HepG2 (cell line): ENCODE data around the gene APC2. TPM values are rescaled to one million over a fixed set of nuclear protein-coding genes. Genes with fewer than 3 reads are reported as not detected.
A peak's percentile ranks its signal among the peaks of the same experiment; 100 is the strongest.

Experiments used
- ARNT2 ChIP-seq: sonication (generic); formaldehyde crosslinking; IDR thresholded peaks from 2 replicates; pipeline ENCODE4 v1.8.0; 2022; ENCODE audit warnings: mild to moderate bottlenecking, low read depth, missing genetic modification reagents, moderate library complexity
- CENPT ChIP-seq: sonication (generic); formaldehyde crosslinking; IDR thresholded peaks from 2 replicates; pipeline ENCODE4 v1.8.0; 2022; ENCODE audit warnings: low read depth, mild to moderate bottlenecking, moderate library complexity, missing genetic modification reagents
- NR2C2 ChIP-seq: sonication (generic); formaldehyde crosslinking; IDR thresholded peaks from 2 replicates; pipeline ENCODE4 v1.4.0; 2020; ENCODE audit warnings: missing genetic modification reagents, mild to moderate bottlenecking, moderate library complexity, borderline replicate concordance
- PTBP1 ChIP-seq: fragments of 200-400 bp; formaldehyde crosslinking; IDR thresholded peaks from 2 replicates; pipeline ENCODE4 v1.6.1; 2018; ENCODE audit warnings: low read length, low read depth; ENCODE audit not compliant: poor library complexity, severe bottlenecking
- RAD21 ChIP-seq: fragments of 450-650 bp; formaldehyde crosslinking; IDR thresholded peaks from 2 replicates; pipeline ENCODE4 v1.5.0; 2020; ENCODE audit warnings: mild to moderate bottlenecking
- RCOR2 ChIP-seq: IDR thresholded peaks from 2 replicates; pipeline ENCODE4 v1.6.1; 2016; ENCODE audit warnings: missing biosample characterization, missing genetic modification reagents
- THAP11 ChIP-seq: IDR thresholded peaks from 2 replicates; pipeline ENCODE4 v1.6.1; 2016; ENCODE audit warnings: missing biosample characterization, missing genetic modification reagents
- ZFX ChIP-seq: sonication (generic); formaldehyde crosslinking; IDR thresholded peaks from 2 replicates; pipeline ENCODE4 v1.4.0; 2020; ENCODE audit warnings: mild to moderate bottlenecking, low read depth, missing genetic modification reagents, moderate library complexity
- ZNF615 ChIP-seq: sonication (generic); formaldehyde crosslinking; IDR thresholded peaks from 2 replicates; pipeline ENCODE4 v1.5.0; 2020; ENCODE audit warnings: mild to moderate bottlenecking, missing genetic modification reagents, borderline replicate concordance
- ZNF629 ChIP-seq: sonication (generic); formaldehyde crosslinking; conservative IDR thresholded peaks from 2 replicates; pipeline ENCODE4 v1.5.0; 2020; ENCODE audit warnings: missing genetic modification reagents
- polyA plus RNA-seq, 8 experiments: library from polyadenylated mRNA; depleted of rRNA in 3 of 8; stranded (reverse) in 7 of 8; unstranded in 1 of 8; fragments of >200 nt; fragmentation: Illumina TruSeq in 4 of 8; extraction: Trizol in 4 of 8; gene quantifications; 2 replicates each; pipeline versions ENCODE4 v1.2.1 to v1.2.3, GENCODE V29; 2011 to 2016; ENCODE audit warnings: low read depth in 4 of 8, missing spikeins in 1 of 8, mixed read lengths in 1 of 8; ENCODE audit not compliant: insufficient read depth in 1 of 8
- total RNA-seq, 5 experiments: library from RNA; depleted of rRNA; stranded (reverse); fragments of >200 nt; fragmentation: Illumina TruSeq; extraction: Trizol; gene quantifications; 2 replicates each; pipeline ENCODE4 v1.2.3, GENCODE V29; 2016; ENCODE audit warnings: low read depth in 1 of 5
- TF ChIP-seq, protein P1 (sequence below): IDR thresholded peaks from 2 replicates; pipeline ENCODE4 v1.4.0; 2020; ENCODE audit warnings: mild to moderate bottlenecking, missing genetic modification reagents
- TF ChIP-seq, protein P2 (sequence below): sonication (generic); formaldehyde crosslinking; IDR thresholded peaks from 2 replicates; pipeline ENCODE4 v1.4.0; 2020; ENCODE audit warnings: missing genetic modification reagents, low read depth, mild to moderate bottlenecking, borderline replicate concordance
- TF ChIP-seq, protein P3 (sequence below): sonication (generic); formaldehyde crosslinking; IDR thresholded peaks from 2 replicates; pipeline ENCODE4 v1.4.0; 2020; ENCODE audit warnings: mild to moderate bottlenecking, missing genetic modification reagents
- TF ChIP-seq, protein P4 (sequence below): sonication (generic); formaldehyde crosslinking; IDR thresholded peaks from 2 replicates; pipeline ENCODE4 v1.8.1; 2023; ENCODE audit warnings: mild to moderate bottlenecking, missing genetic modification reagents

Gene APC2
- total and polyA plus RNA-seq, 2 of the 13 experiments (the other 11 are each of a cell fraction or from before 2014, with no cell fraction given): 0.08 to 0.22 TPM

DNA sequence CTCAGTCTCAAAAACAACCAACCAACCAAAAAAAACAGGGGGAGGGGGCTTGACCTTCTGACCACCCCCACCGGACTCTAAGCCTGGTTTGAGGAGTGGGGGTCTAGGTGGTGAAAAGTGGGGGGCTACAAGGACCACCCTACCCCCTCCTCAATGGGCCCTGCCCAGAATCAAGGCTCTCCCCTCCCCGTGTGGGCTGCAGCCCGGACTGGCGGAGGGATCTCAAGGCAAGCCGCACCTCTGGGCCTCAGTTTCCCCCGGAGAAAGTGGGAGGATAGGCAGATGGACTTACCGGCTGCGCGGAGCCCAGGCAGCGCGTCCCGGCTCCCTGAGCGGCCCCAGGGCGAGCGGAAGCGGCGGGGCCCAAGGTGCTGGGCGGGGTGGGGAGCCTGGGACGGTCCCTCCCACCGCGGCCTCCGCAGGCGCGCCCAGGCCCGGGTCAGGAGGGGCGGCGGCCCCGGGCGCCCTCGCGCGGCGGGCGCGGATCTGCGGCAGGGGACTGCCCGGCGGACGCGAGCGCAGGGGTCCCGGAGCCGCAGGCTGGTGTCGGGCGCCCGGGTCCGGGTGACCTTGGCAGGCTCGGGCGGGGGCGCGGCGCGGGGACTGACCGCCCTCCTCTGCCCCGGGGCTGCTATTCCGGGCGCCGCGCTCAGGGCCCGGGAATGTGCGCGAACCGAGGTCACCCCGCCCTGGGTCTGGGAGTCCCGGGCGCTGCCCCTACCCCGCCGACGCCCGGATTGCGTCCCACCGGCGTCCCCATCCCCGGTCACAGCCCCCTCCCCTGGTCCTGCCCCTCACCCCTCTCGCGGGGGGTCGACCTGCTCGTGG is 63.0 kb downstream of the APC2 start, which contains the start of gene ADAMTSL5 (continued):
- TF ChIP-seq, protein P1, sequence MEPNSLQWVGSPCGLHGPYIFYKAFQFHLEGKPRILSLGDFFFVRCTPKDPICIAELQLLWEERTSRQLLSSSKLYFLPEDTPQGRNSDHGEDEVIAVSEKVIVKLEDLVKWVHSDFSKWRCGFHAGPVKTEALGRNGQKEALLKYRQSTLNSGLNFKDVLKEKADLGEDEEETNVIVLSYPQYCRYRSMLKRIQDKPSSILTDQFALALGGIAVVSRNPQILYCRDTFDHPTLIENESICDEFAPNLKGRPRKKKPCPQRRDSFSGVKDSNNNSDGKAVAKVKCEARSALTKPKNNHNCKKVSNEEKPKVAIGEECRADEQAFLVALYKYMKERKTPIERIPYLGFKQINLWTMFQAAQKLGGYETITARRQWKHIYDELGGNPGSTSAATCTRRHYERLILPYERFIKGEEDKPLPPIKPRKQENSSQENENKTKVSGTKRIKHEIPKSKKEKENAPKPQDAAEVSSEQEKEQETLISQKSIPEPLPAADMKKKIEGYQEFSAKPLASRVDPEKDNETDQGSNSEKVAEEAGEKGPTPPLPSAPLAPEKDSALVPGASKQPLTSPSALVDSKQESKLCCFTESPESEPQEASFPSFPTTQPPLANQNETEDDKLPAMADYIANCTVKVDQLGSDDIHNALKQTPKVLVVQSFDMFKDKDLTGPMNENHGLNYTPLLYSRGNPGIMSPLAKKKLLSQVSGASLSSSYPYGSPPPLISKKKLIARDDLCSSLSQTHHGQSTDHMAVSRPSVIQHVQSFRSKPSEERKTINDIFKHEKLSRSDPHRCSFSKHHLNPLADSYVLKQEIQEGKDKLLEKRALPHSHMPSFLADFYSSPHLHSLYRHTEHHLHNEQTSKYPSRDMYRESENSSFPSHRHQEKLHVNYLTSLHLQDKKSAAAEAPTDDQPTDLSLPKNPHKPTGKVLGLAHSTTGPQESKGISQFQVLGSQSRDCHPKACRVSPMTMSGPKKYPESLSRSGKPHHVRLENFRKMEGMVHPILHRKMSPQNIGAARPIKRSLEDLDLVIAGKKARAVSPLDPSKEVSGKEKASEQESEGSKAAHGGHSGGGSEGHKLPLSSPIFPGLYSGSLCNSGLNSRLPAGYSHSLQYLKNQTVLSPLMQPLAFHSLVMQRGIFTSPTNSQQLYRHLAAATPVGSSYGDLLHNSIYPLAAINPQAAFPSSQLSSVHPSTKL: 0 out of 2 replicates have a peak, but pooled peaks have one; percentile 10
- TF ChIP-seq ZFX (CRISPR knock-in tag) (peak; percentile 51; the same call in 1 of the 2 replicates), PTBP1 (peak; percentile 38), ZNF615 (CRISPR knock-in tag) (no peak), RCOR2 (peak; percentile 88; the same call in 1 of the 2 replicates), CENPT (CRISPR knock-in tag) (no peak), ARNT2 (CRISPR knock-in tag) (peak; percentile 56; the same call in 1 of the 2 replicates), THAP11 (CRISPR knock-in tag) (peak; percentile 55), RAD21 (CRISPR knock-in tag) (peak; percentile 80), ZNF629 (0 out of 2 replicates have a peak, but pooled peaks have one; percentile 10), NR2C2 (CRISPR knock-in tag) (0 out of 2 replicates have a peak, but pooled peaks have one; percentile 23)
- TF ChIP-seq, protein P2, sequence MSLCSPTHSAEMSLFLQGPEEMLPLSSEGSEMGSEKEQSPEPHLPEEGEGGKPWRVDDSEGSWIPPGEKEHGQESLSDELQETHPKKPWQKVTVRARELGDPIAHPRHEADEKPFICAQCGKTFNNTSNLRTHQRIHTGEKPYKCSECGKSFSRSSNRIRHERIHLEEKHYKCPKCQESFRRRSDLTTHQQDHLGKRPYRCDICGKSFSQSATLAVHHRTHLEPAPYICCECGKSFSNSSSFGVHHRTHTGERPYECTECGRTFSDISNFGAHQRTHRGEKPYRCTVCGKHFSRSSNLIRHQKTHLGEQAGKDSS (CRISPR knock-in tag): no peak
- TF ChIP-seq, protein P3, sequence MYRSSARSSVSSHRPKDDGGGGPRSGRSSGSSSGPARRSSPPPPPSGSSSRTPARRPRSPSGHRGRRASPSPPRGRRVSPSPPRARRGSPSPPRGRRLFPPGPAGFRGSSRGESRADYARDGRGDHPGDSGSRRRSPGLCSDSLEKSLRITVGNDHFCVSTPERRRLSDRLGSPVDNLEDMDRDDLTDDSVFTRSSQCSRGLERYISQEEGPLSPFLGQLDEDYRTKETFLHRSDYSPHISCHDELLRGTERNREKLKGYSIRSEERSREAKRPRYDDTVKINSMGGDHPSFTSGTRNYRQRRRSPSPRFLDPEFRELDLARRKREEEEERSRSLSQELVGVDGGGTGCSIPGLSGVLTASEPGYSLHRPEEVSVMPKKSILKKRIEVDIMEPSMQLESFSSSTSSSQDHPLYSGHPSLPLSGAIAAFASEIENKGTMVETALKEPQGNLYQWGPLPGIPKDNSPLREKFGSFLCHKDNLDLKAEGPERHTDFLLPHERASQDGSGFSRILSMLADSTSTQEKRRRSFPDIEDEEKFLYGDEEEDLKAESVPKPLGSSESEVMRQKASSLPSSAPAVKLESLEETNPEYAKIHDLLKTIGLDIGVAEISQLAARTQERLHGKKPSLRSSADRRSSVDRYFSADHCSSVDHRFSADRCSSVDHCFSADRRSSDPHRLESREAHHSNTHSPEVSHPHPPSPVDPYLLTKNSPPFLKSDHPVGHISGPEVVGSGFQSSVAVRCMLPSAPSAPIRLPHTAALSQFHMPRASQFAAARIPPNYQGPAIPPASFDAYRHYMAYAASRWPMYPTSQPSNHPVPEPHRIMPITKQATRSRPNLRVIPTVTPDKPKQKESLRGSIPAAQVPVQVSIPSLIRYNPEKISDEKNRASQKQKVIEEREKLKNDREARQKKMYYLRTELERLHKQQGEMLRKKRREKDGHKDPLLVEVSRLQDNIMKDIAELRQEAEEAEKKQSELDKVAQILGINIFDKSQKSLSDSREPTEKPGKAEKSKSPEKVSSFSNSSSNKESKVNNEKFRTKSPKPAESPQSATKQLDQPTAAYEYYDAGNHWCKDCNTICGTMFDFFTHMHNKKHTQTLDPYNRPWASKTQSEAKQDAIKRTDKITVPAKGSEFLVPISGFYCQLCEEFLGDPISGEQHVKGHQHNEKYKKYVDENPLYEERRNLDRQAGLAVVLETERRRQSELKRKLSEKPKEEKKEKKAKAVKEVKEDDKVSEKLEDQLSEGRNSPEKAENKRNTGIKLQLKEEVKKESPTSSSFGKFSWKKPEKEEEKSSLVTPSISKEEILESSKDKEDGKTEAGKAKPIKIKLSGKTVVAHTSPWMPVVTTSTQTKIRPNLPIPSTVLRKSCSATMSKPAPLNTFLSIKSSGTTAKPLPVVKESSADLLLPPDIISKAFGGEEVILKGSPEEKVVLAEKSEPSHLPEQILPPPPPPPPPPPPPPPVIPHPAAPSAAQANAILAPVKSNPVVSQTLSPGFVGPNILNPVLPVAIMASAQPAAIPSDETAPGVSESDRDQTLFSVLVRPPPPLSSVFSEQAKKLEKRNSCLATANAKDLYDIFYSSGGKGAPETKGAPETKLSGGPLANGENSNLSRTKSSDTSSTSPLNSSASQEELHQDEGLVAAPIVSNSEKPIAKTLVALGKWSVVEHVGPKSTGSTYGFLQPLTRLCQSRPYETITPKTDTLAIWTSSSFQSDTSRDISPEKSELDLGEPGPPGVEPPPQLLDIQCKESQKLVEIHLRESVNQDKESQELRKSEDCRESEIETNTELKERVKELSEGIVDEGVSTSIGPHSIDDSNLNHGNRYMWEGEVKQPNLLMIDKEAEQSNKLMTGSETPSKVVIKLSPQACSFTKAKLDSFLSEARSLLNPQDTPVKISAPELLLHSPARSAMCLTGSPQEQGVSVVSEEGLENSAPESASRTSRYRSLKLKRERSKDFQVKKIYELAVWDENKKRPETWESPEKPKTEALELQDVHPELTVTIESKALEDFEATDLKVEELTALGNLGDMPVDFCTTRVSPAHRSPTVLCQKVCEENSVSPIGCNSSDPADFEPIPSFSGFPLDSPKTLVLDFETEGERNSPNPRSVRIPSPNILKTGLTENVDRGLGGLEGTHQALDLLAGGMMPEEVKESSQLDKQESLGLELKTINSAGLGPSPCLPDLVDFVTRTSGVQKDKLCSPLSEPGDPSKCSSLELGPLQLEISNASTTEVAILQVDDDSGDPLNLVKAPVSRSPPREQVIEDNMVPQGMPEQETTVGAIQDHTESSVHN (CRISPR knock-in tag): no peak
- TF ChIP-seq, protein P4, sequence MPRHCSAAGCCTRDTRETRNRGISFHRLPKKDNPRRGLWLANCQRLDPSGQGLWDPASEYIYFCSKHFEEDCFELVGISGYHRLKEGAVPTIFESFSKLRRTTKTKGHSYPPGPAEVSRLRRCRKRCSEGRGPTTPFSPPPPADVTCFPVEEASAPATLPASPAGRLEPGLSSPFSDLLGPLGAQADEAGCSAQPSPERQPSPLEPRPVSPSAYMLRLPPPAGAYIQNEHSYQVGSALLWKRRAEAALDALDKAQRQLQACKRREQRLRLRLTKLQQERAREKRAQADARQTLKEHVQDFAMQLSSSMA: peak; percentile 54; the same call in 1 of the 2 replicates
